ENCODE data around the gene CST5. TPM values are rescaled to one million over a fixed set of nuclear protein-coding genes. Genes with fewer than 3 reads are reported as not detected.
"Not testable (repeated sequence)": the region's sequence is repeated elsewhere in the genome, so short reads cannot be mapped to it uniquely, and the experiment has no call there.

CST5 gene
- total and polyA plus RNA-seq, 4 donors: 0.37 to 0.65 (median 0.55) TPM; not detected in 1

DNA sequence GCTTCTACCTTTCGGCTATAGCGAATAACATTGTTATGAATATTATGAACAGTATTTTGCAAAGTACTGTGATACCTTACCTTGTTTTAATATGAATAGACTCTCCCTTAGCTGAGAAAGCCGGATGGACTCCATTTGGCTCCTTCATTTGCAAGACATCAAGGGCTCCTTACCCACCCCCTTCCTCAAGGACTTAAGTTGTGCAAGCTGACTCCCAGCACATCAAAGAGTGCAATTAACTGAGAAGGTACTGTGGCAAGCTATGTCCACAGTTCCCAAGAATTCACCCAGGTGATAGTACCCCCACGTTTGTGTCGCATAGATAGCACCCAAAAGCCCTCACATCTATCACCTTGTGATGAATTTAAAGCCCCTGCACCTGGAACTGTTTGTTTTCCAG lies 11.2 kb downstream of the CST5 start:
- Histone ChIP-seq H3K9me3 (ENCODE audit: control insufficient read depth in 4 of 4, insufficient read depth in 3 of 4, low read length in 3 of 4) (peaks cover 0 to 5% (median 0%) of the 10 kb centered on the region in 4 donors), H3K9ac (ENCODE audit: insufficient read depth in 1 of 2, low read length in 2 of 2) (no peak overlapping the region), H3K4me1 (ENCODE audit: control insufficient read depth in 5 of 5, insufficient read depth in 5 of 5, low read length in 5 of 5) (no peaks in the 10 kb centered on the region), H3K36me3 (ENCODE audit: control insufficient read depth in 4 of 4, insufficient read depth in 4 of 4, low read length in 4 of 4) (no peaks in the 10 kb centered on the region), H3K27me3 (ENCODE audit: control insufficient read depth in 3 of 3, insufficient read depth in 3 of 3, low read length in 2 of 3) (no peaks in the 10 kb centered on the region), H3K27ac (ENCODE audit: low read depth in 1 of 2, low read length in 1 of 2) (no peak overlapping the region), H3K4me3 (no peak overlapping the region)
- TF ChIP-seq, protein P1, sequence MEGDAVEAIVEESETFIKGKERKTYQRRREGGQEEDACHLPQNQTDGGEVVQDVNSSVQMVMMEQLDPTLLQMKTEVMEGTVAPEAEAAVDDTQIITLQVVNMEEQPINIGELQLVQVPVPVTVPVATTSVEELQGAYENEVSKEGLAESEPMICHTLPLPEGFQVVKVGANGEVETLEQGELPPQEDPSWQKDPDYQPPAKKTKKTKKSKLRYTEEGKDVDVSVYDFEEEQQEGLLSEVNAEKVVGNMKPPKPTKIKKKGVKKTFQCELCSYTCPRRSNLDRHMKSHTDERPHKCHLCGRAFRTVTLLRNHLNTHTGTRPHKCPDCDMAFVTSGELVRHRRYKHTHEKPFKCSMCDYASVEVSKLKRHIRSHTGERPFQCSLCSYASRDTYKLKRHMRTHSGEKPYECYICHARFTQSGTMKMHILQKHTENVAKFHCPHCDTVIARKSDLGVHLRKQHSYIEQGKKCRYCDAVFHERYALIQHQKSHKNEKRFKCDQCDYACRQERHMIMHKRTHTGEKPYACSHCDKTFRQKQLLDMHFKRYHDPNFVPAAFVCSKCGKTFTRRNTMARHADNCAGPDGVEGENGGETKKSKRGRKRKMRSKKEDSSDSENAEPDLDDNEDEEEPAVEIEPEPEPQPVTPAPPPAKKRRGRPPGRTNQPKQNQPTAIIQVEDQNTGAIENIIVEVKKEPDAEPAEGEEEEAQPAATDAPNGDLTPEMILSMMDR (IDR thresholded peaks at IDR 0.05; ENCODE audit: control extremely low read depth, extremely low read depth): no peak
- DNase-seq (no peak), ATAC-seq (ENCODE audit: insufficient read depth, low FRiP score) (no peak)
- 46 to 54% methylated on average over 5 of the region's 5 CpGs for WGBS, 2 donors

GRCh38 chr20:23867152-23867776 lies 12.3 kb downstream of the CST5 start:
- H3K27me3 ChIP-seq (ENCODE audit: control insufficient read depth in 3 of 3, insufficient read depth in 3 of 3, low read length in 2 of 3): no peaks in the 10 kb centered on the region
- no peak overlapping the region for H3K27ac ChIP-seq (ENCODE audit: low read depth in 1 of 2, low read length in 1 of 2)
- H3K4me3 ChIP-seq: no peak overlapping the region
- 37 to 49% methylated on average over 9 of the region's 9 CpGs for WGBS, 2 donors
- TF ChIP-seq, protein P1 (IDR thresholded peaks at IDR 0.05; ENCODE audit: control extremely low read depth, extremely low read depth): no peak
- no peak for DNase-seq
- H3K9ac ChIP-seq (ENCODE audit: insufficient read depth in 1 of 2, low read length in 2 of 2): no peak overlapping the region
- no peaks in the 10 kb centered on the region for H3K4me1 ChIP-seq (ENCODE audit: control insufficient read depth in 5 of 5, insufficient read depth in 5 of 5, low read length in 5 of 5)
- no peaks in the 10 kb centered on the region for H3K36me3 ChIP-seq (ENCODE audit: control insufficient read depth in 4 of 4, insufficient read depth in 4 of 4, low read length in 4 of 4)
- peaks cover 0 to 2% (median 0%) of the 10 kb centered on the region in 4 donors for H3K9me3 ChIP-seq (ENCODE audit: control insufficient read depth in 4 of 4, insufficient read depth in 3 of 4, low read length in 3 of 4)
- ATAC-seq (ENCODE audit: insufficient read depth, low FRiP score): no peak

GRCh38 chr20:23860771-23861170 lies 18.8 kb downstream of the CST5 start:
- WGBS, 2 donors: 60 to 62% methylated on average over 9 of the region's 10 CpGs

GRCh38 chr20:23857962-23858595 lies 21.5 kb downstream of the CST5 start:
- DNase-seq: no peak
- H3K27me3 ChIP-seq (ENCODE audit: control insufficient read depth in 3 of 3, insufficient read depth in 3 of 3, low read length in 2 of 3): no peaks in the 10 kb centered on the region
- H3K9ac ChIP-seq (ENCODE audit: insufficient read depth in 1 of 2, low read length in 2 of 2): no peak overlapping the region
- H3K4me1 ChIP-seq (ENCODE audit: control insufficient read depth in 5 of 5, insufficient read depth in 5 of 5, low read length in 5 of 5): no peaks in the 10 kb centered on the region
- TF ChIP-seq, protein P1 (IDR thresholded peaks at IDR 0.05; ENCODE audit: control extremely low read depth, extremely low read depth): no peak
- no peak for ATAC-seq (ENCODE audit: insufficient read depth, low FRiP score)
- H3K4me3 ChIP-seq: no peak overlapping the region
- no peak overlapping the region for H3K27ac ChIP-seq (ENCODE audit: low read depth in 1 of 2, low read length in 1 of 2)
- H3K9me3 ChIP-seq (ENCODE audit: control insufficient read depth in 4 of 4, insufficient read depth in 3 of 4, low read length in 3 of 4): no peaks in the 10 kb centered on the region
- H3K36me3 ChIP-seq (ENCODE audit: control insufficient read depth in 4 of 4, insufficient read depth in 4 of 4, low read length in 4 of 4): no peaks in the 10 kb centered on the region
- WGBS, 2 donors: 63 to 69% methylated on average over 8 to 9 of the region's 9 CpGs

More at GRCh38 chr20:23860771-23861170, 18.8 kb downstream of the CST5 start:
- not testable (repeated sequence) for H3K27me3 ChIP-seq (ENCODE audit: control insufficient read depth in 3 of 3, insufficient read depth in 3 of 3, low read length in 2 of 3); H3K9me3 ChIP-seq (ENCODE audit: control insufficient read depth in 4 of 4, insufficient read depth in 3 of 4, low read length in 3 of 4); H3K4me3 ChIP-seq; H3K4me1 ChIP-seq (ENCODE audit: control insufficient read depth in 5 of 5, insufficient read depth in 5 of 5, low read length in 5 of 5); ATAC-seq (ENCODE audit: insufficient read depth, low FRiP score); H3K27ac ChIP-seq (ENCODE audit: low read depth in 1 of 2, low read length in 1 of 2); H3K9ac ChIP-seq (ENCODE audit: insufficient read depth in 1 of 2, low read length in 2 of 2); H3K36me3 ChIP-seq (ENCODE audit: control insufficient read depth in 4 of 4, insufficient read depth in 4 of 4, low read length in 4 of 4); DNase-seq
